SU-DHL-6 (cell line): Measurements from ENCODE around the gene CNN2.

Experiments used
- CTCF ChIP-seq: fragments of 200-600 bp; sonication (generic); IDR thresholded peaks from one replicate; pipeline ENCODE4 v1.5.1; 2017; ENCODE audit warnings: antibody characterized with exemption, mild to moderate bottlenecking, low read length, moderate library complexity; ENCODE audit not compliant: insufficient read depth, poor library complexity, severe bottlenecking
- EZH2phosphoT487 ChIP-seq: fragments of 200-600 bp; sonication (generic), shearing (Covaris generic); conservative IDR thresholded peaks from 2 replicates; pipeline ENCODE4 v1.6.1; 2018; ENCODE audit warnings: mild to moderate bottlenecking, antibody characterized with exemption, low read length, moderate library complexity, mixed read lengths

GRCh38 chr19:999379-999719 is 27.1 kb upstream of the CNN2 start:
- TF ChIP-seq CTCF (no peak), EZH2phosphoT487 (no peak)
